HCT116 (cell line): ENCODE measurements around the gene AMACR. TPM values are rescaled to one million over a fixed set of nuclear protein-coding genes. Genes with fewer than 3 reads are reported as not detected.

Source experiments
- ATAC-seq: fragments of 200-7000 bp; cut with Tn5 transposase; 2 replicates; pipeline ENCODE4 v1.9.1; 2020; ENCODE audit warnings: mild to moderate bottlenecking, moderate library complexity
- BruUV-seq: library from RNA; stranded (reverse); fragments of 400-500 nt; replicated peaks from 2 replicates; lab custom pipeline; 2021; lab: Mats Ljungman, UMichigan
- CTCF ChIA-PET: fragments of 300-600 bp; sonication (Branson Sonifier 250); formaldehyde crosslinking; loops from one replicate; lab custom pipeline; 2021; ENCODE audit warnings: antibody characterized with exemption; lab: Charles Lee
- POLR2A ChIA-PET: fragments of 300-600, 350-600 bp; sonication (Branson Sonifier 250); formaldehyde crosslinking; loops from one replicate; lab custom pipeline; 2021; ENCODE audit warnings: antibody characterized with exemption; lab: Charles Lee
- RAD21 ChIA-PET, 2 experiments: fragments of 300-600 bp; sonication (Branson Sonifier 250); formaldehyde crosslinking; loops; one replicate each; lab custom pipeline; 2023; ENCODE audit warnings: low total read pairs in 2 of 2; ENCODE audit not compliant: uncharacterized antibody in 2 of 2, unreplicated experiment in 2 of 2, low non-redundant PET in 1 of 2; lab: Charles Lee
- DNase-seq: peaks from one replicate; pipeline ENCODE4 v3.0.0-alpha.2; 2010; ENCODE audit warnings: low read depth, low spot score
- H2AFZ ChIP-seq: fragments of 200-600 bp; shearing (Covaris generic), sonication (generic); 2 replicates; pipeline ENCODE4 v1.6.1; 2017; ENCODE audit warnings: low read depth, mixed run types, mixed read lengths, antibody characterized with exemption, low read length; ENCODE audit not compliant: poor library complexity, severe bottlenecking
- H3K27ac ChIP-seq: 2 replicates; pipeline ENCODE4 v1.5.1; 2012; ENCODE audit warnings: low read depth, low read length
- H3K27me3 ChIP-seq: fragments of 200-600 bp; sonication (generic); 2 replicates; pipeline ENCODE4 v1.6.1; 2016; ENCODE audit warnings: mixed run types, low read length, mixed read lengths; ENCODE audit not compliant: insufficient read depth
- H3K36me3 ChIP-seq, 2 experiments: fragments of 200-500 bp in 1 of 2; fragments of 200-600 bp in 1 of 2; sonication (Bioruptor generic) in 1 of 2; sonication (generic) in 1 of 2; 2 replicates each; pipeline versions ENCODE4 v1.5.1 to v1.6.1; 2014 to 2016; ENCODE audit warnings: low read length in 2 of 2, inconsistent platforms in 1 of 2, mixed read lengths in 1 of 2, mixed run types in 1 of 2; ENCODE audit not compliant: insufficient read depth in 2 of 2, control insufficient read depth in 1 of 2
- H3K4me1 ChIP-seq, 2 experiments: fragments of 200-600 bp in 1 of 2; sonication (generic) in 1 of 2; 2 replicates each; pipeline versions ENCODE4 v1.5.1 to v1.6.1; 2012 to 2017; ENCODE audit warnings: low read length in 2 of 2, inconsistent platforms in 1 of 2, mild to moderate bottlenecking in 1 of 2, mixed read lengths in 1 of 2, mixed run types in 1 of 2, moderate library complexity in 1 of 2; ENCODE audit not compliant: insufficient read depth in 2 of 2, control insufficient read depth in 1 of 2
- H3K4me2 ChIP-seq: fragments of 200-600 bp; sonication (generic); 2 replicates; pipeline ENCODE4 v1.6.1; 2017; ENCODE audit warnings: mixed run types, low read length, mixed read lengths
- H3K4me3 ChIP-seq, 2 experiments: fragments of 200-600 bp in 1 of 2; sonication (generic) in 1 of 2; replicated peaks in 1 of 2; 2 replicates each; pipeline ENCODE4 v1.5.1; 2011 to 2016; ENCODE audit warnings: low read length in 2 of 2, control low read depth in 1 of 2, low read depth in 1 of 2, mild to moderate bottlenecking in 1 of 2, mixed read lengths in 1 of 2, mixed run types in 1 of 2
- H3K79me2 ChIP-seq: fragments of 200-600 bp; sonication (generic); 2 replicates; pipeline ENCODE4 v1.6.1; 2017; ENCODE audit warnings: mild to moderate bottlenecking, mixed run types, low read length, moderate library complexity, mixed read lengths; ENCODE audit not compliant: insufficient read depth
- H3K9ac ChIP-seq: fragments of 200-600 bp; sonication (generic); 2 replicates; pipeline ENCODE4 v1.6.1; 2016; ENCODE audit warnings: low read length, mixed read lengths
- H3K9me2 ChIP-seq: fragments of 200-600 bp; sonication (generic), shearing (Covaris generic); 2 replicates; pipeline ENCODE4 v1.6.1; 2017; ENCODE audit warnings: mixed run types, mild to moderate bottlenecking, moderate library complexity; ENCODE audit not compliant: insufficient read depth
- H3K9me3 ChIP-seq, 2 experiments: fragments of 200-500 bp in 1 of 2; fragments of 200-600 bp in 1 of 2; sonication (Bioruptor generic) in 1 of 2; sonication (generic) in 1 of 2; 2 replicates each; pipeline ENCODE4 v1.6.1; 2014 to 2017; ENCODE audit warnings: low read length in 2 of 2, mixed read lengths in 2 of 2, inconsistent platforms in 1 of 2, low read depth in 1 of 2, mild to moderate bottlenecking in 1 of 2, mixed run types in 1 of 2, moderate library complexity in 1 of 2; ENCODE audit not compliant: control insufficient read depth in 1 of 2, insufficient read depth in 1 of 2
- H4K20me1 ChIP-seq: fragments of 200-600 bp; sonication (generic), shearing (Covaris generic); 2 replicates; pipeline ENCODE4 v1.6.1; 2017; ENCODE audit warnings: mixed run types, mild to moderate bottlenecking, moderate library complexity; ENCODE audit not compliant: insufficient read depth
- ATF3 ChIP-seq: IDR thresholded peaks from 2 replicates; pipeline ENCODE4 v1.6.1; 2012
- EGR1 ChIP-seq: IDR thresholded peaks from 2 replicates; pipeline ENCODE4 v1.6.1; 2012; ENCODE audit warnings: low read depth
- ELF1 ChIP-seq: IDR thresholded peaks from 2 replicates; pipeline ENCODE4 v1.6.1; 2012; ENCODE audit warnings: low read depth, borderline replicate concordance
- EZH2phosphoT487 ChIP-seq: fragments of 200-600 bp; IDR thresholded peaks from 2 replicates; pipeline ENCODE4 v1.6.1; 2018; ENCODE audit warnings: antibody characterized with exemption, borderline replicate concordance
- FOSL1 ChIP-seq: IDR thresholded peaks from 2 replicates; pipeline ENCODE4 v1.6.1; 2012; ENCODE audit warnings: low read depth
- POLR2A ChIP-seq: IDR thresholded peaks from 2 replicates; pipeline ENCODE4 v1.7.0; 2011; ENCODE audit warnings: borderline replicate concordance; ENCODE audit not compliant: insufficient read depth, insufficient read length; ENCODE audit errors: extremely low read depth
- POLR2AphosphoS5 ChIP-seq: IDR thresholded peaks from 2 replicates; pipeline ENCODE4 v1.6.1; 2011; ENCODE audit warnings: mild to moderate bottlenecking, low read depth, low read length, moderate library complexity
- SIN3A ChIP-seq: IDR thresholded peaks from 2 replicates; pipeline ENCODE4 v1.6.1; 2012; ENCODE audit warnings: low read depth
- SRF ChIP-seq: IDR thresholded peaks from 2 replicates; pipeline ENCODE4 v1.6.1; 2012; ENCODE audit warnings: low read depth
- intact Hi-C: fragments of 100-400 bp; cut with micrococcal nuclease; formaldehyde crosslinking; loops from 2 replicates; pipeline ENCODE4 v1.10.0; 2022
- total RNA-seq: library from RNA; stranded (reverse); gene quantifications from one replicate; pipeline ENCODE4 v1.2.1, GENCODE V29; 2021; ENCODE audit not compliant: unreplicated experiment
- TF ChIP-seq, protein P1 (sequence below), 3 experiments: fragments of 200-600 bp in 1 of 3; sonication (generic) in 1 of 3; IDR thresholded peaks in 2 of 3; conservative IDR thresholded peaks in 1 of 3; 2 replicates each; pipeline ENCODE4 v1.5.1; 2012 to 2017; ENCODE audit warnings: low read depth in 2 of 3, low read length in 2 of 3, antibody characterized with exemption in 1 of 3, borderline replicate concordance in 1 of 3, control low read depth in 1 of 3, mild to moderate bottlenecking in 1 of 3, mixed read lengths in 1 of 3, mixed run types in 1 of 3, moderate library complexity in 1 of 3; ENCODE audit not compliant: insufficient read depth in 1 of 3

The AMACR gene
- total RNA-seq, 1 experiment from 2014 or later: 4.3 TPM

GRCh38 chr5:34053133-34053532 is 45.3 kb upstream of the AMACR start (continued):
- TF ChIP-seq, protein P1, sequence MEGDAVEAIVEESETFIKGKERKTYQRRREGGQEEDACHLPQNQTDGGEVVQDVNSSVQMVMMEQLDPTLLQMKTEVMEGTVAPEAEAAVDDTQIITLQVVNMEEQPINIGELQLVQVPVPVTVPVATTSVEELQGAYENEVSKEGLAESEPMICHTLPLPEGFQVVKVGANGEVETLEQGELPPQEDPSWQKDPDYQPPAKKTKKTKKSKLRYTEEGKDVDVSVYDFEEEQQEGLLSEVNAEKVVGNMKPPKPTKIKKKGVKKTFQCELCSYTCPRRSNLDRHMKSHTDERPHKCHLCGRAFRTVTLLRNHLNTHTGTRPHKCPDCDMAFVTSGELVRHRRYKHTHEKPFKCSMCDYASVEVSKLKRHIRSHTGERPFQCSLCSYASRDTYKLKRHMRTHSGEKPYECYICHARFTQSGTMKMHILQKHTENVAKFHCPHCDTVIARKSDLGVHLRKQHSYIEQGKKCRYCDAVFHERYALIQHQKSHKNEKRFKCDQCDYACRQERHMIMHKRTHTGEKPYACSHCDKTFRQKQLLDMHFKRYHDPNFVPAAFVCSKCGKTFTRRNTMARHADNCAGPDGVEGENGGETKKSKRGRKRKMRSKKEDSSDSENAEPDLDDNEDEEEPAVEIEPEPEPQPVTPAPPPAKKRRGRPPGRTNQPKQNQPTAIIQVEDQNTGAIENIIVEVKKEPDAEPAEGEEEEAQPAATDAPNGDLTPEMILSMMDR (IDR thresholded peaks at IDR 0.05 in 2 of 3, conservative IDR thresholded peaks at IDR 0.05 in 1 of 3; ENCODE audit: borderline replicate concordance in 1 of 3, insufficient read depth in 1 of 3, low read depth in 2 of 3, low read length in 2 of 3): no peak
- TF ChIP-seq EZH2phosphoT487 (no peak), POLR2A (no peak), EGR1 (no peak)

- no peak overlapping the region for H2AFZ ChIP-seq
- intact Hi-C loops: no loop called here
- RAD21 ChIA-PET: no interaction called here
- H3K9ac ChIP-seq: no peak overlapping the region
- no peaks in the 10 kb centered on the region for H3K9me3 ChIP-seq
- TF ChIP-seq POLR2AphosphoS5: no peak
- TF ChIP-seq, protein P1 (IDR thresholded peaks at IDR 0.05 in 2 of 3, conservative IDR thresholded peaks at IDR 0.05 in 1 of 3; ENCODE audit: borderline replicate concordance in 1 of 3, insufficient read depth in 1 of 3, low read depth in 2 of 3, low read length in 2 of 3): no peak
- no peak for TF ChIP-seq ATF3
- no peak for TF ChIP-seq SRF
- no peak for TF ChIP-seq FOSL1
- no peak for TF ChIP-seq ELF1
- TF ChIP-seq SIN3A: no peak
- TF ChIP-seq, all 23 proteins: peak for 0
- ATAC-seq (no peak), DNase-seq (no peak)
- no peaks in the 10 kb centered on the region for H3K4me1 ChIP-seq
- no peaks in the 10 kb centered on the region for H3K79me2 ChIP-seq
- POLR2A ChIA-PET: no interaction called here
- H3K4me3 ChIP-seq: no peak overlapping the region
- CTCF ChIA-PET: no interaction called here
- H3K4me2 ChIP-seq: no peak overlapping the region
- no peak overlapping the region for H3K27ac ChIP-seq
- BruUV-seq: no TSS peak
- no peaks in the 10 kb centered on the region for H4K20me1 ChIP-seq
- no peaks in the 10 kb centered on the region for H3K27me3 ChIP-seq
- H3K36me3 ChIP-seq: no peaks in the 10 kb centered on the region
- no peaks in the 10 kb centered on the region for H3K9me2 ChIP-seq
Measured at GRCh38 chr5:34051374-34051980, 43.6 kb upstream of the AMACR start.
